OCI-LY7 (cell line): ENCODE measurements around the gene MTCL1. TPM values are rescaled to one million over a fixed set of nuclear protein-coding genes. Genes with fewer than 3 reads are reported as not detected.

Experiments
- BruUV-seq: library from RNA; stranded (reverse); fragments of 400-500 nt; replicated peaks from 2 replicates; lab custom pipeline; 2021; lab: Mats Ljungman, UMichigan
- CTCF ChIA-PET: fragments of 300-600 bp; sonication (Branson Sonifier 250); formaldehyde crosslinking; loops from one replicate; lab custom pipeline; 2022; ENCODE audit warnings: antibody characterized with exemption; ENCODE audit not compliant: unreplicated experiment; lab: Charles Lee
- POLR2A ChIA-PET: fragments of 300-600 bp; sonication (Branson Sonifier 250); formaldehyde crosslinking; loops from one replicate; lab custom pipeline; 2022; ENCODE audit warnings: antibody characterized with exemption; lab: Charles Lee
- DNase-seq: peaks from one replicate; pipeline ENCODE4 v3.0.0-alpha.2; 2015; ENCODE audit warnings: low spot score
- H2AFZ ChIP-seq: fragments of 200-600 bp; sonication (generic), shearing (Covaris generic); 2 replicates; pipeline ENCODE4 v1.6.1; 2014; ENCODE audit warnings: mild to moderate bottlenecking, antibody characterized with exemption, low read length, moderate library complexity
- H3K27ac ChIP-seq: fragments of 200-600 bp; sonication (generic); 2 replicates; pipeline ENCODE4 v1.5.1; 2014; ENCODE audit warnings: mixed run types, low read depth, mild to moderate bottlenecking, moderate library complexity, low read length, inconsistent platforms; ENCODE audit not compliant: poor library complexity, severe bottlenecking
- H3K36me3 ChIP-seq: fragments of 200-600 bp; sonication (generic); 2 replicates; pipeline ENCODE4 v1.6.1; 2014; ENCODE audit warnings: mild to moderate bottlenecking, antibody characterized with exemption, low read length, moderate library complexity, mixed read lengths; ENCODE audit not compliant: insufficient read depth
- H3K4me1 ChIP-seq: fragments of 200-600 bp; sonication (generic); 2 replicates; pipeline ENCODE4 v1.5.1; 2014; ENCODE audit warnings: mild to moderate bottlenecking, low read length; ENCODE audit not compliant: insufficient read depth, poor library complexity, severe bottlenecking
- H3K4me2 ChIP-seq: fragments of 200-600 bp; sonication (generic); 2 replicates; pipeline ENCODE4 v1.6.1; 2014; ENCODE audit warnings: mild to moderate bottlenecking, low read length
- H3K4me3 ChIP-seq: fragments of 200-600 bp; sonication (generic); 2 replicates; pipeline ENCODE4 v1.5.1; 2014; ENCODE audit warnings: mild to moderate bottlenecking, low read depth, low read length; ENCODE audit not compliant: poor library complexity, severe bottlenecking
- H3K79me2 ChIP-seq: fragments of 200-600 bp; sonication (generic); 2 replicates; pipeline ENCODE4 v1.6.1; 2016; ENCODE audit warnings: low read depth, mild to moderate bottlenecking, low read length, moderate library complexity, mixed read lengths; ENCODE audit not compliant: insufficient read depth
- H3K9me2 ChIP-seq: fragments of 200-600 bp; sonication (generic); 2 replicates; pipeline ENCODE4 v1.6.1; 2016; ENCODE audit warnings: mild to moderate bottlenecking, low read length, mixed read lengths; ENCODE audit not compliant: insufficient read depth
- H3K9me3 ChIP-seq: fragments of 200-600 bp; sonication (generic); 2 replicates; pipeline ENCODE4 v1.6.1; 2014; ENCODE audit warnings: mild to moderate bottlenecking, mixed run types, low read length, mixed read lengths
- H4K20me1 ChIP-seq: fragments of 200-600 bp; sonication (generic); 2 replicates; pipeline ENCODE4 v1.6.1; 2014; ENCODE audit warnings: mild to moderate bottlenecking, antibody characterized with exemption, low read length, moderate library complexity, mixed read lengths; ENCODE audit not compliant: insufficient read depth
- CTCF ChIP-seq: fragments of 200-600 bp; sonication (generic); conservative IDR thresholded peaks from 2 replicates; pipeline ENCODE4 v1.5.1; 2014; ENCODE audit warnings: mild to moderate bottlenecking, antibody characterized with exemption, low read length, moderate library complexity, mixed read lengths
- EZH2phosphoT487 ChIP-seq: fragments of 200-600 bp; sonication (generic); IDR thresholded peaks from 2 replicates; pipeline ENCODE4 v1.6.1; 2018; ENCODE audit warnings: low read depth, borderline replicate concordance, mild to moderate bottlenecking, mixed run types, antibody characterized with exemption, low read length, moderate library complexity, mixed read lengths
- intact Hi-C: fragments of 100-400 bp; cut with micrococcal nuclease; formaldehyde crosslinking; loops from one replicate; pipeline ENCODE4 v1.10.0; 2022; ENCODE audit not compliant: unreplicated experiment
- total RNA-seq, 2 experiments: library from RNA; depleted of rRNA in 1 of 2; stranded (reverse); fragments of >200 nt in 1 of 2; shearing (Covaris generic) in 1 of 2; gene quantifications; 2 replicates each; pipeline ENCODE4 v1.2.3, GENCODE V29; 2014 to 2022

Gene MTCL1
- total RNA-seq, 2 experiments from 2014 or later, result 96.8 to 159 TPM

- H3K9me2 ChIP-seq, result no peaks in the 10 kb centered on the region
- peak overlapping the region; percentile 73 for H3K27ac ChIP-seq
- H4K20me1 ChIP-seq, result peaks cover 6% of the 10 kb centered on the region
- peaks cover 69% of the 10 kb centered on the region for H3K79me2 ChIP-seq
- H3K4me3 ChIP-seq, result peak overlapping the region; percentile 91
- DNase-seq, result peak; percentile 36
- ChIA-PET POLR2A (interaction anchor here (0.5 to 3.6 kb wide), 9 partner anchors 12 to 270 kb away, joined by 3 to 30 read pairs (median 8); no protein-coding TSS in a partner anchor), CTCF (interaction anchor here (0.6 to 0.9 kb wide), 2 partner anchors 34 to 263 kb away, joined by 3 to 4 read pairs; no protein-coding TSS in a partner anchor)
- peaks cover 30% of the 10 kb centered on the region for H3K4me1 ChIP-seq
- H3K4me2 ChIP-seq, result peak overlapping the region; percentile 89
- peaks cover 52% of the 10 kb centered on the region for H3K36me3 ChIP-seq
- TF ChIP-seq CTCF (no peak), EZH2phosphoT487 (no peak)
- intact Hi-C loops, result loop anchor here (2.0 to 5.0 kb wide), 2 partner anchors 18 to 429 kb away; partner anchors contain the start of gene ANKRD12
- H2AFZ ChIP-seq, result no peak overlapping the region
- H3K9me3 ChIP-seq, result no peaks in the 10 kb centered on the region
- BruUV-seq, result no TSS peak
These were observed 3.3 kb downstream of the MTCL1 start for GRCh38 chr18:8708670-8709069.

- TF ChIP-seq CTCF (no peak), EZH2phosphoT487 (no peak)
- Histone ChIP-seq H3K9me3 (no peaks in the 10 kb centered on the region), H3K79me2 (peaks cover 77% of the 10 kb centered on the region), H4K20me1 (peaks cover 6% of the 10 kb centered on the region), H3K4me3 (peak overlapping the region; percentile 91), H3K27ac (peak overlapping the region; percentile 73), H3K36me3 (peaks cover 60% of the 10 kb centered on the region), H3K9me2 (no peaks in the 10 kb centered on the region), H3K4me2 (peak overlapping the region; percentile 89), H2AFZ (no peak overlapping the region), H3K4me1 (peaks cover 24% of the 10 kb centered on the region)
- ChIA-PET CTCF (interaction anchor here (0.9 kb wide), 1 partner anchor 34 kb away, joined by 3 read pairs; no protein-coding TSS in a partner anchor), POLR2A (interaction anchor here (0.7 to 3.6 kb wide), 9 partner anchors 11 to 269 kb away, joined by 4 to 30 read pairs (median 8); no protein-coding TSS in a partner anchor)
- intact Hi-C loops, result loop anchor here (2.0 to 5.0 kb wide), 2 partner anchors 17 to 428 kb away; partner anchors contain the start of gene ANKRD12
- no TSS peak for BruUV-seq
- DNase-seq, result no peak
These were observed 4.1 kb downstream of the MTCL1 start for GRCh38 chr18:8709248-8710059.
